CD14-positive monocyte (primary cell): Measurements from ENCODE around the gene SELENOO. TPM values are rescaled to one million over a fixed set of nuclear protein-coding genes. Genes with fewer than 3 reads are reported as not detected.

Source experiments
- DNase-seq, 3 donors: peaks; one replicate each; pipeline ENCODE4 v3.0.0-alpha.2; 2011 to 2022
- H2AFZ ChIP-seq: 2 replicates; pipeline ENCODE4 v1.6.0; 2012; ENCODE audit warnings: mild to moderate bottlenecking, low read depth, low read length, inconsistent platforms; ENCODE audit not compliant: insufficient read depth, poor library complexity, severe bottlenecking
- H3K27ac ChIP-seq, 2 donors: 1 replicate in 1 of 2; 2 replicates in 1 of 2; pipeline ENCODE4 v1.5.1; 2012 to 2013; ENCODE audit warnings: low read length in 2 of 2, control low read depth in 1 of 2, inconsistent platforms in 1 of 2, low read depth in 1 of 2, mild to moderate bottlenecking in 1 of 2
- H3K27me3 ChIP-seq, 2 donors: one replicate each; pipeline versions ENCODE4 v1.6.0 to v1.6.1; 2011 to 2013; ENCODE audit warnings: low read length in 2 of 2; ENCODE audit not compliant: control insufficient read depth in 2 of 2, insufficient read depth in 2 of 2
- H3K36me3 ChIP-seq, 2 donors: replicated peaks in 1 of 2; 1 replicate in 1 of 2; 2 replicates in 1 of 2; pipeline versions ENCODE4 v1.5.1 to v1.6.1; 2012 to 2013; ENCODE audit warnings: low read length in 2 of 2, control low read depth in 1 of 2, inconsistent platforms in 1 of 2, mild to moderate bottlenecking in 1 of 2; ENCODE audit not compliant: insufficient read depth in 2 of 2, control insufficient read depth in 1 of 2
- H3K4me1 ChIP-seq, 2 donors: 1 replicate in 1 of 2; 2 replicates in 1 of 2; pipeline versions ENCODE4 v1.5.1 to v1.6.1; 2012 to 2013; ENCODE audit warnings: low read length in 2 of 2, control low read depth in 1 of 2, inconsistent platforms in 1 of 2, mild to moderate bottlenecking in 1 of 2, moderate library complexity in 1 of 2; ENCODE audit not compliant: insufficient read depth in 2 of 2, control insufficient read depth in 1 of 2
- H3K4me2 ChIP-seq: replicated peaks from 2 replicates; pipeline ENCODE3; 2012; ENCODE audit warnings: low read length, moderate library complexity, mild to moderate bottlenecking; ENCODE audit not compliant: poor library complexity, severe bottlenecking; ENCODE audit errors: extremely low read depth
- H3K4me3 ChIP-seq, 3 experiments: fragments of 200-600 bp in 1 of 3; sonication (generic) in 1 of 3; replicated peaks in 1 of 3; 1 replicate in 2 of 3; 2 replicates in 1 of 3; pipeline ENCODE4 v1.5.1; 2011 to 2013; ENCODE audit warnings: low read length in 3 of 3, mild to moderate bottlenecking in 3 of 3, control low read depth in 2 of 3, low read depth in 2 of 3, inconsistent platforms in 1 of 3, moderate library complexity in 1 of 3
- H3K79me2 ChIP-seq: 2 replicates; pipeline ENCODE4 v1.6.0; 2012; ENCODE audit warnings: mild to moderate bottlenecking, control low read depth, inconsistent platforms, low read length, moderate library complexity; ENCODE audit not compliant: insufficient read depth
- H3K9ac ChIP-seq: 2 replicates; pipeline ENCODE4 v1.6.0; 2017; ENCODE audit warnings: low read length, mild to moderate bottlenecking; ENCODE audit not compliant: insufficient read depth, poor library complexity, severe bottlenecking
- H3K9me3 ChIP-seq, 2 donors: replicated peaks in 1 of 2; 1 replicate in 1 of 2; 2 replicates in 1 of 2; pipeline versions ENCODE4 v1.5.1 to v1.6.1; 2012 to 2013; ENCODE audit warnings: low read length in 2 of 2, control low read depth in 1 of 2; ENCODE audit not compliant: control insufficient read depth in 1 of 2, insufficient read depth in 1 of 2
- H4K20me1 ChIP-seq: 2 replicates; pipeline ENCODE4 v1.6.0; 2012; ENCODE audit warnings: mild to moderate bottlenecking, low read length, control low read depth, moderate library complexity; ENCODE audit not compliant: insufficient read depth
- H3K27ac Mint-ChIP-seq, 7 donors: one replicate each; pipeline ENCODE4 v1.8.0; 2020; ENCODE audit warnings: mild to moderate bottlenecking in 7 of 7, mixed read lengths in 7 of 7, moderate library complexity in 6 of 7, inconsistent platforms in 2 of 7
- H3K27me3 Mint-ChIP-seq, 3 donors: one replicate each; pipeline ENCODE4 v1.8.0; 2021 to 2022; ENCODE audit warnings: low read depth in 3 of 3, mild to moderate bottlenecking in 3 of 3, mixed read lengths in 3 of 3, moderate library complexity in 3 of 3, inconsistent platforms in 1 of 3
- H3K36me3 Mint-ChIP-seq, 2 donors: one replicate each; pipeline ENCODE4 v1.8.0; 2020; ENCODE audit warnings: mixed read lengths in 2 of 2, inconsistent platforms in 1 of 2, mild to moderate bottlenecking in 1 of 2
- H3K4me1 Mint-ChIP-seq: one replicate; pipeline ENCODE4 v1.8.0; 2020; ENCODE audit warnings: mild to moderate bottlenecking, mixed read lengths
- H3K4me3 Mint-ChIP-seq, 2 donors: one replicate each; pipeline ENCODE4 v1.8.0; 2020; ENCODE audit warnings: mild to moderate bottlenecking in 2 of 2, mixed read lengths in 2 of 2, moderate library complexity in 1 of 2
- H3K9me3 Mint-ChIP-seq, 7 donors: one replicate each; pipeline ENCODE4 v1.8.0; 2020 to 2022; ENCODE audit warnings: mixed read lengths in 7 of 7, mild to moderate bottlenecking in 6 of 7, moderate library complexity in 6 of 7, inconsistent platforms in 2 of 7
- WGBS: methylation state at CpG from one replicate; pipeline ENCODE4 v1.1.5; 2013; ENCODE audit warnings: missing lambda C conversion rate; ENCODE audit not compliant: insufficient coverage; 5-methylcytosine and 5-hydroxymethylcytosine counted together
- intact Hi-C, 2 donors: fragments of 100-400 bp; cut with micrococcal nuclease; formaldehyde crosslinking; loops; one replicate each; pipeline versions ENCODE4 v1.15.0 to v1.15.1; 2023
- polyA plus RNA-seq, 3 donors: library from polyadenylated mRNA; depleted of rRNA in 1 of 3; unstranded in 2 of 3; stranded (reverse) in 1 of 3; fragments of 300-500 nt in 2 of 3; fragments of >200 nt in 1 of 3; fragmentation: Illumina TruSeq in 2 of 3; gene quantifications; 1 replicate in 2 of 3; 2 replicates in 1 of 3; pipeline ENCODE4 v1.2.3, GENCODE V29; 2012 to 2021
- TF ChIP-seq, protein P1 (sequence below): fragments of 200-600 bp; IDR thresholded peaks from one replicate; pipeline ENCODE4 v1.8.0; 2022; ENCODE audit warnings: antibody characterized with exemption, mild to moderate bottlenecking

Gene SELENOO
- polyA plus RNA-seq, 3 donors = 2.7 to 76.9 (median 8.7) TPM

DNA sequence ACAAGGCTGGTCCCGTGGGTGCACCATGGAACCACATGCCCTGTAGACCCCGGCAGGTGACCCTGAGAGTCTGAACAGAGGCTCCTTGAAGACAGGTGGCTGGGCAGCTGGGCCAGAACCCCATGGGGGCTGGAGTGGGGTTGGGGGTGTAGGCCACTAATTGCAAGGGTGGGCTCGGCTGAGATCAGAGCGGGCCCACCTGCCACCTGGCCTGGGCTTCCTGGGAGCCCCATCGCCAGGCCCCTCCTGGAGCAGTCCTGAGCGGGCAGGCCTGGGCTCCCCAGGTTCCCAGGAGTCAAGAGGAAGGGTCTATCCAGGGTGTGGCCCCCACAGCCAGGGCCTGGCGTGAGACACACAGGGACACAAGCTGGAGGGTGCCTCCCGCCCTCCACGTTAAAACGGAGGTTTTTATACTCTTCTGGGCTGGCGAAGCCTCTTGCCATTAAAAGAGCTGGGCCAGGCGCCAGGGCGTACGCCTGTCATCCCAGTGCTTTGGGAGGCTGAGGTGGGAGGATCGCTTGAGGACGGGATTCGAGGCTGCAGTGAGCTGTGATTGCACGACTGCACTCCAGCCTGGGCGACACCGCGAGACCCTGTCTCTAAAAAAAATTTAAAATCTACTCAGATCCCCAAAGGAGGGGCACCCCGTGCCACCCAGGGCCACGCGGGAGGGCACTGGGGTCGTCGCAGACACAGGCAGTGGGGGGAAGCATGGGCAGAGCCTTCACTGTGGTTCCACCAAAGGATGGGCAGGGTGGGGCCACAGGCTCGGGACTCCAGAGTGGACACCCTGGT, 19.9 kb upstream of the SELENOO start:
- TF ChIP-seq, protein P1, sequence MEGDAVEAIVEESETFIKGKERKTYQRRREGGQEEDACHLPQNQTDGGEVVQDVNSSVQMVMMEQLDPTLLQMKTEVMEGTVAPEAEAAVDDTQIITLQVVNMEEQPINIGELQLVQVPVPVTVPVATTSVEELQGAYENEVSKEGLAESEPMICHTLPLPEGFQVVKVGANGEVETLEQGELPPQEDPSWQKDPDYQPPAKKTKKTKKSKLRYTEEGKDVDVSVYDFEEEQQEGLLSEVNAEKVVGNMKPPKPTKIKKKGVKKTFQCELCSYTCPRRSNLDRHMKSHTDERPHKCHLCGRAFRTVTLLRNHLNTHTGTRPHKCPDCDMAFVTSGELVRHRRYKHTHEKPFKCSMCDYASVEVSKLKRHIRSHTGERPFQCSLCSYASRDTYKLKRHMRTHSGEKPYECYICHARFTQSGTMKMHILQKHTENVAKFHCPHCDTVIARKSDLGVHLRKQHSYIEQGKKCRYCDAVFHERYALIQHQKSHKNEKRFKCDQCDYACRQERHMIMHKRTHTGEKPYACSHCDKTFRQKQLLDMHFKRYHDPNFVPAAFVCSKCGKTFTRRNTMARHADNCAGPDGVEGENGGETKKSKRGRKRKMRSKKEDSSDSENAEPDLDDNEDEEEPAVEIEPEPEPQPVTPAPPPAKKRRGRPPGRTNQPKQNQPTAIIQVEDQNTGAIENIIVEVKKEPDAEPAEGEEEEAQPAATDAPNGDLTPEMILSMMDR = no peak
- DNase-seq = no peak
- Histone ChIP-seq H3K79me2 (peaks cover 3% of the 10 kb centered on the region), H3K4me1 (peaks cover 18 to 30% of the 10 kb centered on the region in 2 donors), H3K36me3 (no peaks in the 10 kb centered on the region), H4K20me1 (no peaks in the 10 kb centered on the region), H2AFZ (no peak overlapping the region), H3K9me3 (no peaks in the 10 kb centered on the region), H3K9ac (no peak overlapping the region), H3K4me2 (no peak overlapping the region), H3K27me3 (peaks cover 0 to 5% of the 10 kb centered on the region in 2 donors), H3K4me3 (no peak overlapping the region), H3K27ac (no peak overlapping the region)
- 95% methylated on average over 17 of the region's 27 CpGs for WGBS
- Mint-ChIP-seq H3K27ac (peak overlapping the region in 2 of 7 donors; percentile 2 to 41), H3K9me3 (peaks cover 0 to 9% (median 7%) of the 10 kb centered on the region in 7 donors), H3K4me1 (peaks cover 18% of the 10 kb centered on the region), H3K36me3 (peaks cover 3 to 10% of the 10 kb centered on the region in 2 donors), H3K27me3 (peaks cover 11 to 22% (median 21%) of the 10 kb centered on the region in 3 donors), H3K4me3 (no peak overlapping the region)
- intact Hi-C loops = no loop called here

DNA sequence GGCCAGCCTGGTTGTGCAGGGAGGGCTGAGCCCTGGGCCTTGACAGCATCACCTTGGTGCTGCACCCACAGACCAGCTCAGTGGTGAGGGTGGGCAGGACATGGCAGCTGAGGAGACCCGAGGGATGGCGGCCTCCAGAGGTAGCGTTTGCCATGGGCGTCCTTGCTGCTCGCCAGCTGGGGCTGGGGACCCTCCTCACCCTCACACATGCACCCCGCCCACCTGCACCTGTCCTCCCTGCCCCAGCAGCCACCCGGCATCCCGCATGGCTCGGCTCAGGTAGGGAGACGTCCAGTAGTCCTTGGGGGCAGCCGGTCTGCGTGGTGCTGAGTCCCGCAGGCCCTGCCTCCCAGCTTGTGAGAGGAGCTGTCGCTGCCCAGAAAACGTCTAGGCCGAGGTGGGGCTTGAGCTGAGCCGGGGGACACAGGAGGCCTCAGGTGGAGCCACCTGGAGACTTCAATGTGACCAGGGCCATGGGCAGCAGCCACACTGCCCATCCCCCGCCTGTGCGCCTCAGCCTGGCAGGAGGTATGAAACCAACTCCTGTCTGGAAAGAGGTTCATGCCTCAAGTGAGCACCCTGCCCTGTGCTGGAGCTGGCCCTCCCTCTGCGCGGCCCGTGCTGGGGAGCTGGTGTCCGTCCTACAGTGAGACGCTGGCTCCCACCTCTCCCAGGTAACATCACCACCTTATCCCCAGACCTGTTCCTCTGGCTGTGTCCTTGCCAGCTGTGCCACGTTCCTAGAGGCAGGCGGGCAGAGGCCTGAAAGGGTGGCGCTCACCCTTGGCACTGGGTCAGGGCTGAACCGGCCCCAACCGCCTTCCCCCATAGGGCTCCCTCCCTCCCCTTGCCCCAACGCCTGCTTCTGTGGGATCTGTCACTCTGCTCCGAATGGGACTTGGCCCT, 18.4 kb upstream of the SELENOO start:
- peaks cover 0 to 9% of the 10 kb centered on the region in 2 donors for H3K36me3 Mint-ChIP-seq
- Histone ChIP-seq H3K27me3 (peaks cover 0 to 5% of the 10 kb centered on the region in 2 donors), H4K20me1 (no peaks in the 10 kb centered on the region), H3K36me3 (no peaks in the 10 kb centered on the region), H3K4me1 (peaks cover 28 to 43% of the 10 kb centered on the region in 2 donors), H2AFZ (no peak overlapping the region), H3K9me3 (no peaks in the 10 kb centered on the region), H3K9ac (no peak overlapping the region), H3K4me2 (no peak overlapping the region), H3K79me2 (peaks cover 18% of the 10 kb centered on the region), H3K27ac (no peak overlapping the region), H3K4me3 (no peak overlapping the region)
- intact Hi-C loops = no loop called here
- H3K27me3 Mint-ChIP-seq = peaks cover 9 to 17% (median 13%) of the 10 kb centered on the region in 3 donors
- H3K9me3 Mint-ChIP-seq = peaks cover 0 to 3% (median 2%) of the 10 kb centered on the region in 7 donors
- H3K4me3 Mint-ChIP-seq = no peak overlapping the region
- DNase-seq = no peak
- H3K27ac Mint-ChIP-seq = peak overlapping the region in 2 of 7 donors; percentile 30 to 41
- TF ChIP-seq, protein P1 = no peak
- 89% methylated on average over 23 of the region's 31 CpGs for WGBS
- H3K4me1 Mint-ChIP-seq = peaks cover 25% of the 10 kb centered on the region
